ENCODE measurements around the gene CRY2. TPM values are rescaled to one million over a fixed set of nuclear protein-coding genes. Genes with fewer than 3 reads are reported as not detected.
"Not testable (repeated sequence)": the region's sequence is repeated elsewhere in the genome, so short reads cannot be mapped to it uniquely, and the experiment has no call there.

Gene CRY2
- total RNA-seq, result 4.5 and 8.1 TPM in 2 replicates

- peak; percentile 93 to 98 for DNase-seq (ENCODE audit: low read depth in 2 of 2)
Measured at GRCh38 chr11:45846974-45847910, at the start of gene CRY2. Gene CRY2 (plus strand): TSS chr11:45847475. CDS start chr11:45847491, 16 bp downstream.

DNA sequence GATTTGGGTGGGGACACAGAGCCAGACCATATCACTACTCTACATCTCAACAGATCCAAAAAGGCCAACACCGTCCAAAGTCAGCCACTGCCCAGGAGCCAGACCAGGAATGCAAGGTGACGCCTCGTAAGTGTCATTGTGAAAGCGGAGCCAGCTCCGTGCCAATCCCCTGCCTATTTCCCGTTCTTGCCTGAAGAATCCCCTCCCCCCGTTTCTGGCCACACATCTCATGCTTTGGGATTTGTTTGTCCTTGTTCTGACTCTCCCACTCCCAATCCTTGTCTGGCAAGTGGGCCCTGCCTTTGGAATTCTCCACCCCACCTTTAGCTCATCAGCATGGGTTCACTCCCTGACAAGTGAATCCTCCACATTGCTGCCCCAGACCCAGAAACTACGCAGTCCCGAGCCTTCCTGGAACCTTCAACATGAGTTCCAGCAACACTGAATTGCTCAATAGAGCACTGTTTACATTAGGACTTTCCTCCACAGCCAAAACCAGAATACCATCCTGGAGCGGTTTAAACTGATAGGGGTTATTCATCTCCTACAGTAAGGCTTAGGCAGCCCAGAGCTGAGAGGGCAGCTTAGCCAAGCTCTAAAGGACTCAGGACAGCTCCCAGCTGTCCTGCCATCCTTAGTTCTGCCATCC, 48.4 kb upstream of the CRY2 start:
- DNase-seq (ENCODE audit: low read depth in 2 of 2), result no peak

DNA sequence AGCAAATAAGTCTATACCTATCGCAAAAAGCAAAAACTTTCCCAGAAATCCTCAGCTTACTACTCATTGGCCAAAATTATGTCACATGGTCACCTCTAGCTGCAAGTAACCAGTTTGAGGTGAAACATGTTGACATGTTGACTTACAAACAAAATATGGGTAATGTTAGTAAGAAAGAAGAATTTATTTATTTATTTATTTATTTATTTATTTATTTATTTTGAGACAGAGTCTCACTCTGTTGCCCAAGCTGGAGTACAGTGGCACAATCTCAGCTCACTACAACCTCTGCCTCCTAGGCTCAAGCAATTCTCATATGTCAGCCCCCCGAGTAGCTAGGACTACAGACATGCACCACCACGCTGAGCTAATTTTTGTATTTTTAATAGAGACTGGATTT, 47.7 kb upstream of the CRY2 start:
- DNase-seq (ENCODE audit: low read depth in 2 of 2), result no peak

DNA sequence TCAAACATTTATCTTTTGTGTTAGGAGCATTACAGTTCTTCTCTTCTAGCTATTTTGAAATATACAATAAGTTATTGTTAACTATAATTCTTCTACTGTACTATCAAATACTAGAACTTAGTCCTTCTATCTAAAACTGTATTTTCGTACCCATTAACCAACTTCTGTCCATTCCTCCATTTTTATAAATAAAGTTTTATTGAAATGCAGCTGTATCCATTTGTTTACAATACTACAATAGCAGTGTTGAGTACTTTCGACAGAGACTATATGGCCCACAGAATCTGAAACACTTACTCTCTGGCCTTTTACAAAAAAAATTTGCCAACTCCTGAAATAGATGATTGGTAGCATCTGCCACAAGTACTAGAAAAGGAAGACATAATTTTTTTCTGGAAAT, 47.0 kb upstream of the CRY2 start:
- no peak for DNase-seq (ENCODE audit: low read depth in 2 of 2)

- peak in 1 of 2 donors; percentile 33 for DNase-seq (ENCODE audit: low read depth in 2 of 2)
Measured at GRCh38 chr11:45801723-45802315, 45.5 kb upstream of the CRY2 start.

DNA sequence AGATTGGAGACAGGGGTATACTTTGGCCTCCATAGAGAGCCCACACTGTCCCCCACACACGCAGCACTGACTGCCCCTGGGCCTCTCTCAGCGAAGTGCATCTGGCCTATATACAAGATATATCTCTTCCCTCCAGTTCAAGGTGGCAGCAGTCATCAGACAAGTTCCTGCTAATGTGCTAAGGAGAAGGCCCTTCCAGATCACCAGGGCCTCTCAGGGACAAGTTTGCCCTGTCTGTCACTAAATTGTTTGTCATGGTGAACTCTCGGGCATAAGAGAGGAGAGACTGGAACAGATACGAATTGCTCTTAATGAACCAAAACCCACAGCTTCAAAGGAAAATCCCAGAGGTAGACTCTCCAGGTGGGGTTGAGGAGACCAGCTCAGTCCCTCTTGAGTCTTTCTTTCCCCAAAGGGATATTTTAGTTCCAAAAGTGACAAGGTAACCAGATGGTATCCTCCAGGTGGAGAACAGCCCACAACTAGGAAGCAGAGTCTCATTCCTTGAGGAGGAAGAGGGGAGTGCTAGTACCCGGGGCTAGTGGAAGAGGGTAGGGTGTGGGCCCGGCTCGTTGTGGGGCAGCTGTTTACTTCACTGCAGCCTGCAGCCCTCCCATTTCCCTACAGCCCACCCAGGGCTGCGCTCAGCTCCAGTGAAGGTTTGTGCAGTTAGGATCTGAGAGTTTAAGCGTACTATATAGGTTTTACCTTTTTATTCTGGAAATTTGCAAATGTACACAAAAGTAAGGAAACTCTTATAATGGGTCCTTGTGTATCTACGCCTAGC, 44.6 kb upstream of the CRY2 start:
- DNase-seq (ENCODE audit: low read depth in 2 of 2), result no peak

DNA sequence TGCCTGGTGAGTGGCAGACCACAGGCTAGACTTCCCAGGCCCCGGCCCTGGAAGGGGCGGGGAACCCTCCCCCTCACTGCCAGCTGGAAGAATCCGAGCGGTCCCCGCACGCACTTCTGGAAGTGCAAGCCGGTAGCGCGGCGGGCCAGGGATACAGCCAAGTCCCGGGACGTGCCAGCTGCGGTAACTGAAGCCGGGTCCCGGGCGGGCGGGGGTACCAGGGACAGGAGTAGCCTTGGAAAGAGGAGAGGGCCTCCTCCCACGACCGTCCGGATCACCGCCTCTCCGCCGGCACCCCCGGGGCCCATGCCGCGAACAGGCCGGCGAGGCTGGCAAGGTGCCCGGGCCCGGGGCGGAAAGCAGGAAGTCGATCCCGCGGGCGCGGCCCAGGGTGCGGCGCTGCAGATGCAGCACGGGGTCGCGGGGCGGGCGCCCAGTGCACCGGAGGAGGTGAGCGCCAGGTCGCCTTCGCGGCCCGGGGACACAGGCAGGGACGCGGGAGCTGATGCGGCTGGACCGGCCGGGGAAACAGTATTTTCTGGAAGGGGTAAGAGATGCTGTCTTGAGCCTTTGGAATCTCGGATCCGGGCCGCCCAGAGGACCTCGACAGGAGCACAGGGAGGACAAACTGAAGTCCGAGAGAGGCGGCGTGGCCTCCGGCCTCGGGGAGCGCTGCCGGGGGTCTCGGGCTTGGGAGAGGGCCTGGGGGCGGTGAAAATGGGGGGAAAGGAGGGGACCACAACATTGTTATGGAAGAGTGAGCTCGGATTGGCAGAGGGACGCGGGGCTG, 43.1 kb upstream of the CRY2 start:
- DNase-seq (ENCODE audit: low read depth in 2 of 2), result peak in 1 of 2 donors; percentile 51

DNA sequence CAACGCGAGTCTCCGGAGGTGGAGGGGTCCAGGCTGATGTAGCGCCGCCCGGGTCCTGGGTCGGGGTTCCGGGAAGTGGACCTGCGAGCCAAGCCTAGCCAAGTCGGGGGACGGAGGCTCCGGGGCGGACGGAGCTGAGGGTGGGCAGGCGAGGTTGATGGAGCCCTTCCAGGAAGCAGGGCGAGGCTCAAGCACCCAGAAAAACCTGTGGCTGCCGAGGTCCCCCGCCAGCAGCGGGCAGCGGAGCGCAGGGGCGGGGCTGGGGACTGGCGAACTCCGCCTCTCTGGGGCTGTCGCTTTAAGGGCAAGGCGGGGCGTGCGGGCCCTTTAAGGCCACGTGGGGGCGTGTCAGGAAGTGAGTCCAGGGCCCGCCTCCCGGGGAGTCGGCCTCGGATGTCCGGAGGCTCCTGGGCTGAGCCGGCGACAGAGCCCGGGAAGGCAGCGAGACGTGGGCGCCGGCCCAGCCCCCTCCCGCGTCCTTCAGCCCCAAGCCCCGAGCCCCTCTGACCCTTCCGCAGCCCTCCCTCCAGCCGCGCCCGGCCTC, 42.4 kb upstream of the CRY2 start, which contains the start of gene SLC35C1:
Gene SLC35C1, plus strand, starts transcription at position 389 of the 544 bp plus-strand sequence. CDS start 653 bp downstream, outside the sequence.
- peak; percentile 81 to 94 for DNase-seq (ENCODE audit: low read depth in 2 of 2)

- peak in 1 of 2 donors; percentile 65 for DNase-seq (ENCODE audit: low read depth in 2 of 2)
Measured at GRCh38 chr11:45805305-45806071, 41.8 kb upstream of the CRY2 start.

GRCh38 chr11:45806072-45806933, 41.0 kb upstream of the CRY2 start:
- DNase-seq (ENCODE audit: low read depth in 2 of 2), result no peak

GRCh38 chr11:45806937-45807791, 40.1 kb upstream of the CRY2 start:
- DNase-seq (ENCODE audit: low read depth in 2 of 2), result no peak

GRCh38 chr11:45807792-45808238, 39.5 kb upstream of the CRY2 start:
- DNase-seq (ENCODE audit: low read depth in 2 of 2), result no peak

DNA sequence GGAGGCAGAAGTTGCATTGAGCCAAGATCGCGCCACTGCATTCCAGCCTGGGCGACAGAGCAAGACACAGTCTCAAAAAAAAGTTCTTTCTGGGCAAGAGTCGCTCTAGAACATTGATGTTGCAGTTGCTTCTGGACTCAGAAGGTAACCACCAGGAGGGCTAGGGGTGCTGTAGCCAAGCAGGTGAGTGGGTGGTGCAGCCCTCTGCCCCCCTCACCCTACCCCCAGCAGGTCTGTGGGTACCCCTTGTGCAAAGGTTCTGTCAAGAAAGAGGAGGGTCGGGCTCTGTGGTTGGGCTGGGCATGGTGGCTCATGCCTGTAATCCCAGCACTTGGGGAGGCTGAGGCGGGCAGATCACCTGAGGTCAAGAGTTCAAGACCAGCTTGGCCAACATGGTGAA, 38.8 kb upstream of the CRY2 start:
- not testable (repeated sequence) for DNase-seq (ENCODE audit: low read depth in 2 of 2)

DNA sequence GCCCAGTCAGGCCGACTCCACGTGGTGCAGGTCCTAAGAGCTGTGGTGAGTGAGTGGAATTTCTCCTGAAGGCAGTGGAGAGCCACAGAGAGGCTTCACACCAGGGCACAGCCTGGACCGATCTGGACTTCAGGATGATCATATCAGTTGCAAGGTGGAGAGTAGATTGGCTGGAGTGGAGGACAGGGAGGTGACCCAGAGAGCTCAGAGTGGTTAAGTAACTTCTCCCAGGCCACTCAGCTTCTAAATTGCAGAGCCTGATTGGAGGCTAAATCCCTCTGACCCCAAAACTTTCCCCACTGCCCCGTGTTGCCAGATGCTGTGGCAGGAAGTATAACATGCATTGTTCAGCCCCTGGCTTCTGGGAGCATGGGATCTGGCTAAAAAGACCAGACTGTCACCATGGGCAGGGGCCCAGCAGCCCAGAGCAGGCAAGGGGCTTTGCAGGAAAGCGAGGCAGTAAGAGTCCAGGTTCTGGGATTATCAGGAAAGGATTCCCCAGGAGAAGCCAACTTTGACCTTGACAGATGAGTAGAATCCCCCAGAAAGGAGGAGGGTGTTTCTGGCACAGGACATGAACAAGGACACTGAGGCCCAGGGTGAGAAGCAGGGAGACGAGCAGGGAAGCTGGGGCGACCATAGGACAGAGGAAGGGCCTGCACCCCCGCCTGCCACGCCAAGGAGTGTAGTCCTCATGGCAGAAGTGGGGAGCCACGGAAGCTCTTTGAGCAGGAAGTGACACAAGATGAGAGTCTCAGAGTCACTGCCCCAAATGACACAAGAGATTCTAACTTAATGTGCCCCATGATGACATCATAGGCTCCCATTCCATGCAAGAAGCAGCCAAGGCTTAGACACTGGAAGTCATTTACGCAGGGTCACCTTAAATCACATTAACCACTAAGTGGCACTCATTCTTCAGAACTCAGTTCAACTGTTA, 37.5 kb upstream of the CRY2 start:
- no peak for DNase-seq (ENCODE audit: low read depth in 2 of 2)

GRCh38 chr11:45810431-45811108, 36.7 kb upstream of the CRY2 start:
- DNase-seq (ENCODE audit: low read depth in 2 of 2), result no peak

GRCh38 chr11:45811109-45811435, 36.2 kb upstream of the CRY2 start:
- DNase-seq (ENCODE audit: low read depth in 2 of 2), result no peak
